Tibial artery (tissue), 4 donors: ENCODE data around the gene CDH22.

ENCODE experiments used
- DNase-seq, 2 donors: peaks; one replicate each; pipeline ENCODE4 v3.0.0-alpha.2; 2019
- H3K27ac ChIP-seq, 2 donors: fragments of 200-600 bp; sonication (generic) in 1 of 2; 1 replicate in 1 of 2; 2 replicates in 1 of 2; pipeline ENCODE4 v1.5.1; 2018 to 2019; ENCODE audit warnings: mild to moderate bottlenecking in 1 of 2
- H3K27me3 ChIP-seq, 2 donors: fragments of 200-600 bp; sonication (generic) in 1 of 2; one replicate each; pipeline versions ENCODE4 v1.5.1 to v1.6.0; 2016 to 2019
- H3K36me3 ChIP-seq, 3 donors: fragments of 200-600 bp; sonication (generic) in 2 of 3; one replicate each; pipeline ENCODE4 v1.5.1; 2016 to 2019; ENCODE audit warnings: mild to moderate bottlenecking in 2 of 3
- H3K4me1 ChIP-seq, 4 donors: fragments of 200-600 bp; sonication (generic) in 2 of 4; 1 replicate in 3 of 4; 2 replicates in 1 of 4; pipeline ENCODE4 v1.5.1; 2016 to 2019
- H3K4me3 ChIP-seq, 2 donors: fragments of 200-600 bp; sonication (generic) in 1 of 2; 1 replicate in 1 of 2; 2 replicates in 1 of 2; pipeline ENCODE4 v1.5.1; 2018 to 2019; ENCODE audit warnings: mild to moderate bottlenecking in 2 of 2
- H3K9me3 ChIP-seq, 3 donors: fragments of 200-600 bp; sonication (generic) in 1 of 3; one replicate each; pipeline ENCODE4 v1.5.1; 2016 to 2019
- CTCF ChIP-seq, 2 experiments: fragments of 200-600 bp in 1 of 2; fragments of 450-650 bp in 1 of 2; IDR thresholded peaks; one replicate each; pipeline ENCODE4 v1.5.1; 2017 to 2019; ENCODE audit warnings: antibody characterized with exemption in 2 of 2, mild to moderate bottlenecking in 1 of 2, moderate library complexity in 1 of 2
- intact Hi-C: fragments of 100-400 bp; cut with DNase I; formaldehyde crosslinking; loops from one replicate; pipeline ENCODE4 v1.15.0; 2023; ENCODE audit warnings: low total_unique reads

The CDH22 gene

DNA sequence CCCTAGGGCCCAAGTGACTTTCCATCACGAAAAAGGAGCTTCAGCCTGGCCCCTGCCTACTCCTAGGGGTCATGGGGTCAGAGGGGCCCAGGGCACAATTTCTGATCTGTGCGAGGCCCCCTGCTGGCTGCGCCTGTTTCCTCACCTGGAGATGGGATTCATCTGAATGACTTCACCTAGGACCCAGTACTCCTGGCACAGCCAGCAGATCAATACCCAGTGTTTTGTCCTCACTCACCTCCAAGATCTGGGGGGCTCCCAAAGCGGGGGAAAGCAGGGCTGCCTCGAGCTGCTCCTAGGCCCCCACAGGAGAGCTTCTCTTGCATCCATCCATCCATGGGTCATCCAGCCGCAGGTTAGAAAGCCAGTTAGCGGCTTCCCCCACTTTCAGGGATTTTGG, 156.4 kb downstream of the CDH22 start:
- intact Hi-C loops: no loop called here
- H3K27ac ChIP-seq: no peak overlapping the region
- peaks cover 0 to 64% of the 10 kb centered on the region in 2 donors for H3K27me3 ChIP-seq
- no peak for DNase-seq
- no peaks in the 10 kb centered on the region for H3K4me1 ChIP-seq
- no peaks in the 10 kb centered on the region for H3K9me3 ChIP-seq
- no peaks in the 10 kb centered on the region for H3K36me3 ChIP-seq
- TF ChIP-seq CTCF (IDR thresholded peaks at IDR 0.05): peak in 1 of 2 experiments; percentile 5
- no peak overlapping the region for H3K4me3 ChIP-seq

DNA sequence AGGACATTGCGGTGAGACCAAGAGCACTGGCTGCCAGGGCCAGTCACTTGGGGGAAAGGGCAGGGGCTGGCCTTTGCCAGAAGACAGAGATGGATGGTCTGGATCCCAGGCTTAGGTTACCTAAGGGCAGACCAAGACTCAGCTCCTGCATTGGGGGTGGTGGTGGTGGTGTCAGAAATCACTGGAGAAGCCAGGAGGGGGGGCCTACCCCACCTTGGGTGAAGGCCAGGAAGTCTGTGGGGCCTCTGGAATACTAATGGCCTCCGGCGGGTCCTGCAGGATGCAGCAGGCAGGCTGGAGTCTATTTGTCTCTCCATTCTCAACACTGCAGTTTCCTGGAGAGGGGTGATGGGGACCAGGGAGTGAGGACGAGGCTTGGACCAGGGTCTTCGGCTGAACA, 157.4 kb downstream of the CDH22 start:
- Histone ChIP-seq H3K9me3 (no peaks in the 10 kb centered on the region), H3K4me1 (no peaks in the 10 kb centered on the region), H3K4me3 (no peak overlapping the region), H3K36me3 (no peaks in the 10 kb centered on the region), H3K27ac (no peak overlapping the region), H3K27me3 (peaks cover 0 to 58% of the 10 kb centered on the region in 2 donors)
- intact Hi-C loops: no loop called here
- TF ChIP-seq CTCF (IDR thresholded peaks at IDR 0.05): no peak
- no peak for DNase-seq

- Histone ChIP-seq H3K27me3 (peaks cover 0 to 65% of the 10 kb centered on the region in 2 donors), H3K9me3 (no peaks in the 10 kb centered on the region), H3K4me1 (no peaks in the 10 kb centered on the region), H3K36me3 (no peaks in the 10 kb centered on the region), H3K4me3 (no peak overlapping the region), H3K27ac (no peak overlapping the region)
- no peak for TF ChIP-seq CTCF (IDR thresholded peaks at IDR 0.05)
- no peak for DNase-seq
- intact Hi-C loops: no loop called here
These were observed 159.7 kb downstream of the CDH22 start for GRCh38 chr20:46148313-46149208.

DNA sequence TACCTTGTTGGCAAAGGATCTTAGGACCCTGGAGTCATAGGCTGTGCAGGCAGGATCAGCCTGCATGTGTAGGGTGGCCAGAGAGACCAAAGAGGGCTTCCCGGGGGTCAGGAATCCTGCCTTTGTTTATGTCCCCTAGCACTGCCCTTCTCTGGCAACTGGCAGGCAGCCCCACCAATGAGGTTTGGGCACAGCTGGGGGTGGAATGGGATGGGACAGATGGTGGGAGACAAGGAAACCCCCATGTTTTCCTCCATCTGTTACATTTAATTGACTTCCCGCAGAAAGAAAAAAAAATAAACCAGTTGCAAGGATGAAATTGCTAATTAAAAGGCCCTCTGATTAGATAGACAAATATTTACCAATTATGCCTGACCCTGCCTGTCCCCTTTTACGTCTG, 162.6 kb downstream of the CDH22 start:
- DNase-seq: no peak
- peaks cover 0 to 51% of the 10 kb centered on the region in 2 donors for H3K27me3 ChIP-seq
- H3K4me3 ChIP-seq: no peak overlapping the region
- no peak for TF ChIP-seq CTCF (IDR thresholded peaks at IDR 0.05)
- no peak overlapping the region for H3K27ac ChIP-seq
- intact Hi-C loops: no loop called here
- no peaks in the 10 kb centered on the region for H3K9me3 ChIP-seq
- H3K4me1 ChIP-seq: no peaks in the 10 kb centered on the region
- no peaks in the 10 kb centered on the region for H3K36me3 ChIP-seq

GRCh38 chr20:46144432-46145025, 163.8 kb downstream of the CDH22 start:
- no peak overlapping the region for H3K4me3 ChIP-seq
- intact Hi-C loops: no loop called here
- H3K4me1 ChIP-seq: no peaks in the 10 kb centered on the region
- H3K36me3 ChIP-seq: no peaks in the 10 kb centered on the region
- H3K9me3 ChIP-seq: no peaks in the 10 kb centered on the region
- no peak for DNase-seq
- no peak for TF ChIP-seq CTCF (IDR thresholded peaks at IDR 0.05)
- H3K27me3 ChIP-seq: peaks cover 0 to 52% of the 10 kb centered on the region in 2 donors
- H3K27ac ChIP-seq: no peak overlapping the region
